Spleen (tissue), 13 donors: Measurements from ENCODE around the gene CGREF1. TPM values are rescaled to one million over a fixed set of nuclear protein-coding genes. Genes with fewer than 3 reads are reported as not detected.
A peak's percentile ranks its signal among the peaks of the same experiment; 100 is the strongest.

Experiments
- DNase-seq: peaks from one replicate; pipeline ENCODE4 v3.0.0-alpha.2; 2020
- H3K27ac ChIP-seq, 8 donors: fragments of 200-600 bp; sonication (generic) in 7 of 8; 1 replicate in 4 of 8; 2 replicates in 4 of 8; pipeline versions ENCODE4 v1.5.0 to v1.8.0; 2016 to 2021; ENCODE audit warnings: inconsistent platforms in 4 of 8, mild to moderate bottlenecking in 4 of 8, moderate library complexity in 1 of 8
- H3K27me3 ChIP-seq, 7 donors: fragments of 200-600 bp; sonication (generic) in 6 of 7; replicated peaks in 1 of 7; 1 replicate in 4 of 7; 2 replicates in 3 of 7; pipeline versions ENCODE4 v1.5.0 to v1.8.0; 2016 to 2021; ENCODE audit warnings: inconsistent platforms in 3 of 7, mild to moderate bottlenecking in 1 of 7
- H3K36me3 ChIP-seq, 6 donors: fragments of 200-600 bp; sonication (generic) in 5 of 6; 1 replicate in 4 of 6; 2 replicates in 2 of 6; pipeline versions ENCODE4 v1.5.0 to v1.8.0; 2016 to 2021; ENCODE audit warnings: inconsistent platforms in 2 of 6
- H3K4me1 ChIP-seq, 6 donors: fragments of 200-600 bp; sonication (generic) in 5 of 6; 1 replicate in 3 of 6; 2 replicates in 3 of 6; pipeline versions ENCODE4 v1.5.0 to v1.8.0; 2016 to 2021; ENCODE audit warnings: inconsistent platforms in 3 of 6
- H3K4me3 ChIP-seq, 8 donors: fragments of 200-600 bp; sonication (generic) in 7 of 8; 1 replicate in 4 of 8; 2 replicates in 4 of 8; pipeline versions ENCODE4 v1.5.0 to v1.8.0; 2016 to 2021; ENCODE audit warnings: inconsistent platforms in 4 of 8, mild to moderate bottlenecking in 4 of 8, moderate library complexity in 2 of 8
- H3K9me3 ChIP-seq, 8 donors: fragments of 200-600 bp; sonication (generic) in 7 of 8; 1 replicate in 4 of 8; 2 replicates in 4 of 8; pipeline versions ENCODE4 v1.5.0 to v1.8.0; 2016 to 2021; ENCODE audit warnings: inconsistent platforms in 4 of 8
- POLR2A ChIP-seq, 3 donors: fragments of 450-650 bp; IDR thresholded peaks; one replicate each; pipeline ENCODE4 v1.5.1; 2017; ENCODE audit warnings: antibody characterized with exemption in 3 of 3, mild to moderate bottlenecking in 1 of 3
- POLR2AphosphoS5 ChIP-seq, 3 donors: sonication (generic); formaldehyde crosslinking; IDR thresholded peaks; one replicate each; pipeline ENCODE4 v1.5.1; 2017; ENCODE audit warnings: antibody characterized with exemption in 3 of 3
- WGBS, 5 donors: extraction: QIAGEN DNeasy Blood & Tissue Kit in 3 of 5; methylation state at CpG; one replicate each; pipeline versions ENCODE4 v1.1.5 to v1.1.7; 2013 to 2018; 5-methylcytosine and 5-hydroxymethylcytosine counted together
- intact Hi-C: fragments of 100-400 bp; cut with DNase I; formaldehyde crosslinking; loops from one replicate; pipeline ENCODE4 v1.15.0; 2023; ENCODE audit warnings: low total_unique reads
- long read RNA-seq, 2 donors: transcript quantifications; one replicate each; lab custom pipeline, GENCODE V29; 2026
- polyA plus RNA-seq, 3 donors: library from polyadenylated mRNA; stranded (reverse); fragments of 200-250 nt; gene quantifications; one replicate each; pipeline ENCODE4 v1.2.1, GENCODE V29; 2013
- total RNA-seq, 7 donors: library from RNA; depleted of rRNA in 3 of 7; stranded (reverse); fragments of >200 nt in 3 of 7; fragmentation: NEBNext Ultra II Directional in 4 of 7; extraction: Animal tissue kit (Norgen Biotek cat#: 25700) in 4 of 7; gene quantifications; one replicate each; pipeline versions ENCODE4 v1.1.0 to v1.2.1, GENCODE V29; 2016 to 2021
- TF ChIP-seq, protein P1 (sequence below), 11 experiments: fragments of 200-600 bp in 7 of 11; fragments of 450-650 bp in 4 of 11; sonication (generic) in 4 of 11; IDR thresholded peaks in 8 of 11; conservative IDR thresholded peaks in 3 of 11; 1 replicate in 7 of 11; 2 replicates in 4 of 11; pipeline versions ENCODE4 v1.4.0 to v1.8.0; 2016 to 2021; ENCODE audit warnings: antibody characterized with exemption in 11 of 11, inconsistent platforms in 4 of 11, mild to moderate bottlenecking in 1 of 11
- donor health status: healthy with polysubstance abuse.
- donor health status: DM: no; HTN: no; CAD: no; lungs with moderate emphysema.
- donor health status: DM: no; HTN: no; CAD: no.
- donor health status: Bipolar disorder and iron deficiency.
- donor health status: healthy.
- donor health status: DM: no; HTN: no; CAD: no.
- donor health status: DM: yes; HTN: yes; CAD: no.

CGREF1 gene, protein sequence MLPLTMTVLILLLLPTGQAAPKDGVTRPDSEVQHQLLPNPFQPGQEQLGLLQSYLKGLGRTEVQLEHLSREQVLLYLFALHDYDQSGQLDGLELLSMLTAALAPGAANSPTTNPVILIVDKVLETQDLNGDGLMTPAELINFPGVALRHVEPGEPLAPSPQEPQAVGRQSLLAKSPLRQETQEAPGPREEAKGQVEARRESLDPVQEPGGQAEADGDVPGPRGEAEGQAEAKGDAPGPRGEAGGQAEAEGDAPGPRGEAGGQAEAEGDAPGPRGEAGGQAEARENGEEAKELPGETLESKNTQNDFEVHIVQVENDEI
- total RNA-seq (under 1 TPM in 4 of 7 donors, not detected in 3; 0.27 to 0.82 (median 0.47) TPM), polyA plus RNA-seq (under 1 TPM; 0.17 to 0.61 (median 0.42) TPM)
- long read RNA-seq, donor 1 = 0 reads
- long read RNA-seq, donor 2 = 0 reads

GRCh38 chr2:27118525-27119329 lies at the start of gene CGREF1:
Gene CGREF1, minus strand, starts transcription at chr2:27119128. Its CDS starts 14,762 bp downstream, at chr2:27104366.
- DNase-seq = peak; percentile 67
- Histone ChIP-seq H3K27me3 (peaks cover 0 to 47% (median 22%) of the 10 kb centered on the region in 7 donors), H3K27ac (no peak within 1 kb of the TSS), H3K36me3 (no peaks in the 10 kb centered on the region), H3K4me1 (peaks cover 0 to 29% (median 21%) of the 10 kb centered on the region in 6 donors), H3K9me3 (no peaks in the 10 kb centered on the region), H3K4me3 (peak within 1 kb of the TSS; percentile 25 to 74 (median 34))
- intact Hi-C loops = no loop called here
- no peak for TF ChIP-seq POLR2A (IDR thresholded peaks at IDR 0.05)
- TF ChIP-seq, protein P1, sequence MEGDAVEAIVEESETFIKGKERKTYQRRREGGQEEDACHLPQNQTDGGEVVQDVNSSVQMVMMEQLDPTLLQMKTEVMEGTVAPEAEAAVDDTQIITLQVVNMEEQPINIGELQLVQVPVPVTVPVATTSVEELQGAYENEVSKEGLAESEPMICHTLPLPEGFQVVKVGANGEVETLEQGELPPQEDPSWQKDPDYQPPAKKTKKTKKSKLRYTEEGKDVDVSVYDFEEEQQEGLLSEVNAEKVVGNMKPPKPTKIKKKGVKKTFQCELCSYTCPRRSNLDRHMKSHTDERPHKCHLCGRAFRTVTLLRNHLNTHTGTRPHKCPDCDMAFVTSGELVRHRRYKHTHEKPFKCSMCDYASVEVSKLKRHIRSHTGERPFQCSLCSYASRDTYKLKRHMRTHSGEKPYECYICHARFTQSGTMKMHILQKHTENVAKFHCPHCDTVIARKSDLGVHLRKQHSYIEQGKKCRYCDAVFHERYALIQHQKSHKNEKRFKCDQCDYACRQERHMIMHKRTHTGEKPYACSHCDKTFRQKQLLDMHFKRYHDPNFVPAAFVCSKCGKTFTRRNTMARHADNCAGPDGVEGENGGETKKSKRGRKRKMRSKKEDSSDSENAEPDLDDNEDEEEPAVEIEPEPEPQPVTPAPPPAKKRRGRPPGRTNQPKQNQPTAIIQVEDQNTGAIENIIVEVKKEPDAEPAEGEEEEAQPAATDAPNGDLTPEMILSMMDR (IDR thresholded peaks at IDR 0.05 in 8 of 11, conservative IDR thresholded peaks at IDR 0.05 in 3 of 11) = no peak
- TF ChIP-seq POLR2AphosphoS5 (IDR thresholded peaks at IDR 0.05) = no peak
- 4 to 18% (median 5%) methylated on average over 12 to 84 of the region's 84 CpGs for WGBS, 5 donors

- no peak overlapping the region for H3K4me3 ChIP-seq
- no peaks in the 10 kb centered on the region for H3K9me3 ChIP-seq
- H3K36me3 ChIP-seq = no peaks in the 10 kb centered on the region
- peaks cover 0 to 10% (median 7%) of the 10 kb centered on the region in 6 donors for H3K4me1 ChIP-seq
- 82 to 90% (median 84%) methylated on average over 8 of the region's 8 CpGs for WGBS, 5 donors
- peaks cover 0 to 7% (median 0%) of the 10 kb centered on the region in 7 donors for H3K27me3 ChIP-seq
- DNase-seq = no peak
- peak overlapping the region in 3 of 8 donors; percentile 43 to 67 (median 58) for H3K27ac ChIP-seq
- TF ChIP-seq, protein P1 (IDR thresholded peaks at IDR 0.05 in 8 of 11, conservative IDR thresholded peaks at IDR 0.05 in 3 of 11) = no peak
- TF ChIP-seq POLR2A (IDR thresholded peaks at IDR 0.05) (no peak), POLR2AphosphoS5 (IDR thresholded peaks at IDR 0.05) (no peak)
- intact Hi-C loops = no loop called here
These were observed 46.2 kb upstream of the CGREF1 start for GRCh38 chr2:27164960-27165763.

GRCh38 chr2:27162151-27163121 lies 43.5 kb upstream of the CGREF1 start:
- Histone ChIP-seq H3K27me3 (no peaks in the 10 kb centered on the region), H3K36me3 (no peaks in the 10 kb centered on the region), H3K27ac (peak overlapping the region in 1 of 8 donors; percentile 34), H3K4me3 (no peak overlapping the region), H3K4me1 (no peaks in the 10 kb centered on the region), H3K9me3 (no peaks in the 10 kb centered on the region)
- no peak for DNase-seq
- intact Hi-C loops = no loop called here
- WGBS, 5 donors = 78 to 91% (median 84%) methylated on average over 15 of the region's 15 CpGs
- TF ChIP-seq, protein P1 (IDR thresholded peaks at IDR 0.05 in 8 of 11, conservative IDR thresholded peaks at IDR 0.05 in 3 of 11) = no peak
- TF ChIP-seq POLR2A (IDR thresholded peaks at IDR 0.05) (no peak), POLR2AphosphoS5 (IDR thresholded peaks at IDR 0.05) (no peak)
